HuH-7 (cell line): Measurements from ENCODE around the gene VSIR.

Experiments used
- DNase-seq: peaks from one replicate; pipeline ENCODE4 v3.0.0; 2011; ENCODE audit warnings: low spot score

VSIR gene

DNA sequence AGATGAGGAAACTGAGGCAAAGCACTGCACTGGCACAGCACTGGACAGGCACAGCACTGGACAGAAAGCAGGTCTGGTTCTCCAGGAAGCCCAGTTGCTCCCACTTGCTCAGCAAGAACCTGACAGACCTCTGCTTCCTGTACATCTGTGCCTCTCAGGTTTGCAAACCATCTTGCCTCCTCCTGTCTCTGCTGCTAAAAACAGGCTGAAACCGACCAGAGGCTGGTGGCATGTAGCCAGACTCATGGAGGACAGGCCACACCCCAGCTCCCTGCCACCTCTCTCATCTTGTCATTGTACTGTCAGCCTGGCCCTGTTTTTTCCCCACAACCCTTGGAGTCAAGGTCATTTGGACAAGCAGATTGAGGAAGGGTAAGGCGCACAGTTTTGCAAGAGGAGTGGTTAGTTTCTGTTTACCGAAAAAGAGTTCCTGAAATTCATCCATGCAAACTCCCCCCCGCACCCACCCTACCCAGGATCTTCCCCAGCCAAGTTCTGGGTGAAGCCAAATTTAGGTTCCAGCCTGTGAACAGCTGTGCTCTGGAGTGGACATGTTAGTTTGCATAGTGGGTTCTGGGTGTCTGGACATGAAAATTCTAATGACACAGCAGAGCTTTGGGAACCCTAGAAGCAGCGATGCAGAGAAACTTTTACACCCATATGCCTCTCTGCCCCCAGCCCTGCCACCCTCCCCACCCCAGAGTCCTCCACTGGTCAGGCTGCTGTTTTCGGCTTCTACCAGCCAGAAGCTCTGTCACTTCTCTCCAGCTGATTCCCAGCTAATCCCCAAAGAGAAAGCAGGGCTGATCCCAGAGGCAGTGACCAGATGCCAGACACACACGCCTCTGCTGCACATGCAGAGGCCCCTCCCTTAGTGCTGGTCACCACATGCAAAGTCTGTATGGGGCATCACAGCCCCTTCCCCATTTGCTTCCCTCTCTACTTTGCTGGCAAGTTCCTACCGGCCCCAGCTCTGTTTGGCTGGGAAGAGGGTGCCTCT, 45.3 kb downstream of the VSIR start:
- no peak for DNase-seq

DNA sequence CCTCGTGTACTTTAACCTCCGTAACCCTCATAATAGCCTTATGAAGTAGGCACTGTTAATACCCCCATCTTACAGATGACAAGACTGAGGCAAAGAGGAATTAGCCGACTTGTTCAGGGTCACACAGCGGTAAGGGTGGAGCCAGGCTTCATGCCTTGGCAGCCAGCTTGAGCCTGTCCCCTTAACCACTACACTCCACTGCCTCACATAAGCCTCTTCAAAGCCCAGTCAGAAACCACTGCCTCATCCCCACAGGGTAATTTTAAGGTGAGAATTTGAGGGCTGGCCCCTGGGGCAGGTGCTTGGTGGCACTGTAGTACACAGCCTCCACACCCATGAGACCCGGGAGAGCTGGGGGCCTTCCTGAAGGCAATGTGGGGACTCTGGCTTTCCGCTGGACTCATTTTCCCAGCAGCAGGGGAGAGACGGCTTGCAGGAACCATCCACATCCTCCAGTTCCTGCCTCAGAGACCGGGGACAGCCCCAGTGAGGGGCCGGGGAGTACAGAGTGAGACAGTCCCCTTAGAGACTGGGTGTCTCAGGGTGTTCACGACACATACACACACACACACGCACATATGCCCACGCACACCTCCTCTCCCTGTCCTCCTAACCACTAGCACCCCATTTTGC, 46.1 kb downstream of the VSIR start:
- no peak for DNase-seq

DNA sequence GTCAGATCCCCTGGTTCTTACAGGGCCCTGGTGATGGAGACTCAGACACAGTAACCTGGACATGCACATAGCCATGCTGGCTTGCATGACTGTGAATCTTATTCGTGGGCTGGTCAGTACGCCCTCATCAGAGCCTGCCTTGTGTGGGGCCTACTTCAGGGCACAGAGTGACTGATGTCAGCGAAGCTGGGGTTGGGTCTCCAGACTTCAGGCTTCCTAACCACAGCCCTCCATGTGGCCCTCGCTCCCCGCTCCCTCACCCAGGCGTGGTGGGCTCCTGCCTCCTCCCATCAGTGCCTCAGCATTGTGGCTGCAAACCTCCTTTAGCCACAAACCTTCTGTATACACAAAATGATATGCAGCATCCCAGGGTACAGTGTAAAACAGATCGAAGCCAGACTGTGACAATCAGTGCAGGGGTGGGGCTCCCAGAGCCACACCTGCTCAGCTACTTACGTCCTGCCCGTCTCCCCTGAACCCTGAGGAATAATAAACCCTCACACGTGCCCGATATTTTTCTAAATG, 46.7 kb downstream of the VSIR start:
- no peak for DNase-seq

DNA sequence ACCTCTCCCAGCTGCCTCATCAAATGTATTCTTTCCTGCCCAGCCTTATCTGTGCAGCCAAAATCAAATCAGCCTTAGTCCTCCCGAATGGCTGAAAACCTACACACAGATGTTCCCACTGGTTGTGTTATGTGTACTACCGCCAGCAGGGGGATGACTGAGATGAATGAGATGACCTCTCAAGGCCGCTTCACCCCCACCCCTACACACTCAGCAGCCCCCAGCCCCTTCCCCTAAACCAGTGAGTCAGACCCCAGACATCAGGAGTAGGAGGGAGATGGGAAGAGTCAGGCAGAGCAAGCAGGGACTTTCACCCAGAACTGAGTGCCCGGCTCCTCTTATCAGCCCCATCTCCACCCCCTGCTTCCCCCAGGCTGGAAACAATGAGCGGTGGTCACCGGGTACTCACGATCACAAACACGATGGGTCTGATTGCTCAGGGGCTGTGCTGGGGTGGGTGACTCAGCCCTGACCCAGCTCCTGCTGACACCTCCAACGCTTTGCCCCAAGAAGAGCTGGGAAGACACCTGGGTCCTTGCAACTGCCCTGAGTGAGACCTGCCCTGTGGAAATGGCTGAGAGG, 47.2 kb downstream of the VSIR start:
- peak; percentile 54 for DNase-seq

DNA sequence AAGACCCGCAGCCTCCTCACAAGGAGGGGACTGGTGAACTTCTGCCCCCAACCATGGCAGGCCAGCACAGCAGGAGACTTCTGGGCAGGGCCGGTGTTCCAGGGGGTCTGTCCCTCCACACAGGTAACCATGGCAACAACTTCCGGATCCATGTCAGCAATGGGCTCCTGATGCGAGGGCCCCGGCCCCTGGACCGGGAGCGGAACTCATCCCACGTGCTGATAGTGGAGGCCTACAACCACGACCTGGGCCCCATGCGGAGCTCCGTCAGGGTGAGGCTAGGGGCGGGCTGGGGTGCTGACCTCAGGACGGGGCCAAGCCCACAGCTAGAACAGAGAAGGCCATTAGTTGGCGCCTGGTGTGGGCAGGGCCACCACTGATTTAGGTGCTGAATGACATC, 48.1 kb downstream of the VSIR start:
- DNase-seq: no peak

DNA sequence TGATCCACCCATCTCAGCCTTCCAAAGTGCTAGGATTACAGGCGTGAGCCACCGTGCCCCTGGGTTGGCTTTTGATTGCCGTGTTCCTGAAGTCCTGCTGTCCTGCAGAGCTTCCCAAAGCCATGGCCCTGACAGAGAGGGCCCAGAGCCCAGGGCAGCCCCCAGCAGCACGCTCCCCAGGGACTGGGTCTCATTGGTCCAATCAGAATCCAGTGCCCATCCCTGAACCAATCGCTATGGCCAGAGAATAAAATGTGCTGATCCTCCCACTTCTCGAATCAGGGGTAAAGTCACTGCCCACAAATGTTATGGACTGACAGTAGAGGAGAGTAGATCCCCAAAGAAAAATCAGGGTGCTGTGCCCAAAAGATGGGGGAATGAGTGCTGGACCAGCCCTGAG, 48.8 kb downstream of the VSIR start:
- DNase-seq: no peak

DNA sequence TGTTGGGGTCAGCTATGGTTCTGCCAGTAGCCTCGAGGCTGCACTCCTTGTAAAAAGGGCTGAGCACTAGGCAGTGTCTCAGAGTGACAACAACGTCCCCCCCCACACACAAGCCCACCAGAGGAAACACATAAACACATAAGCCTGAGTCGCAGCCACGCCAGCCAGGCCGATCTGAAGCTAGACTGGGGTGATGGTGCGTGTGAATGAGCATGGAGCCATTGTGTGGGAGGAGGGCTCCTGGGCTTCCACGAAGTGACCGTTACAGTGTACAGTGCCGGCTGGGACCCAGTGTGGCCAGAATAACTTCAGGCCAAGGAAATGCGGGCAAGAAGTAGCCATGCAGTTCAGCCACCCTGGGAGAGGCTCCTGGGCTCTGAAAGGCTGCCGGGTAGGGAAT, 50.0 kb downstream of the VSIR start:
- no peak for DNase-seq

DNA sequence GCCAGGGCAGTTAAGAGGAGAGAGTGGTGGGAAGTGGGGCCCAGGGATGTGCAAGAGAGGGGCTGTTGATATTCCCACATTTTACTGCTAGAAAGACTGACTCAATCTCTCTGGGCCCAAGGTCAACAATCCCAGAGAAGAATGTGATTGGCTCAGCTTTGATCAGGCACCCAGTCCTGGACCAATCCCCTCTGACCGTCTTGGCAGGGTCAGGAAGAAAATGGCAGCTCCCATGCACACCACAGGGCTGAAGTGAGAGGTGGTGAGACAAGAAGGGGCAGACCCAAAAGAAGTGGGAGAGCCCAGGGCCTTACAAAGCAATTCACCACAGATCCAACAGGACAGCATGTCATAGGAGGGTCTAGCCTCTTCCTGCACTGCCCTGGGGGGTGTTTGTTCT, 50.5 kb downstream of the VSIR start:
- no peak for DNase-seq

DNA sequence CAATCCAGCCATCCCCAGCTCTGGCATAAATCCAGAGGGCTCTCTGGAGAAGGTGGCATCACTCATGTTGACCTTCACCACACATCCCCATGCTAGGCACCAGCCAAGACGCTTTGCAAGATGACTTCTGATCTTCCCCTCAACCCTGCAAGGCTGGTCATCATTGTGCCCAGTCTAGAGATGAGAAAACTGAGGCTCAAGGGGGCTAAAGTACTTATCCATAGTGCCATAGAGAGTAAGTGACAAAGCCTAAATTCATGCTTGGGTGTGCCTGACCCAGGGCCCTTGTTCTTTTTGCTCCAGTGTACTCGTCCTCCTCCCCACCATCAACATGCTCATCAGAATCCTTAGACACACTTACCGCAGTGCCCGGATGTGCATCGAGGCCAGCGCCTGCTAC, 52.0 kb downstream of the VSIR start:
- DNase-seq: no peak

DNA sequence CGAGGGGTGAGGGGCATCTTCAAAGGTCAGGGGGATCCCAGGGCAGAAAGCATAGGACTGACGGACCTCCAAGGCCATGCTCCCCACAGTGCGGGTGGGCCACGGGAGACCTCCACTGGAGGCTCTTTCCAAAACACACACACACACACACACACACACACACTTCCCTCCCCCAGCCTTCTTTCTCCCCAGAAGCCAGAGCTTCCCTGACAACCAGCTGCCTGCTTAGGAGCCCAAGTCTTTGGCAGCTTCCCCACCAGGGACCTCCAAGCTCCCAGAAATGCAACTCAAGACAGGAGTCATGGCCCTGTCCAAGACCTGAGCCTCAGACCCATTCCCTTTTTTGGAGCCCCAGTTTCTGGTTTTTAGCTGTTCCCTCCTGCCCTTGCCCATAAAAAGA, 53.0 kb downstream of the VSIR start:
- no peak for DNase-seq

DNA sequence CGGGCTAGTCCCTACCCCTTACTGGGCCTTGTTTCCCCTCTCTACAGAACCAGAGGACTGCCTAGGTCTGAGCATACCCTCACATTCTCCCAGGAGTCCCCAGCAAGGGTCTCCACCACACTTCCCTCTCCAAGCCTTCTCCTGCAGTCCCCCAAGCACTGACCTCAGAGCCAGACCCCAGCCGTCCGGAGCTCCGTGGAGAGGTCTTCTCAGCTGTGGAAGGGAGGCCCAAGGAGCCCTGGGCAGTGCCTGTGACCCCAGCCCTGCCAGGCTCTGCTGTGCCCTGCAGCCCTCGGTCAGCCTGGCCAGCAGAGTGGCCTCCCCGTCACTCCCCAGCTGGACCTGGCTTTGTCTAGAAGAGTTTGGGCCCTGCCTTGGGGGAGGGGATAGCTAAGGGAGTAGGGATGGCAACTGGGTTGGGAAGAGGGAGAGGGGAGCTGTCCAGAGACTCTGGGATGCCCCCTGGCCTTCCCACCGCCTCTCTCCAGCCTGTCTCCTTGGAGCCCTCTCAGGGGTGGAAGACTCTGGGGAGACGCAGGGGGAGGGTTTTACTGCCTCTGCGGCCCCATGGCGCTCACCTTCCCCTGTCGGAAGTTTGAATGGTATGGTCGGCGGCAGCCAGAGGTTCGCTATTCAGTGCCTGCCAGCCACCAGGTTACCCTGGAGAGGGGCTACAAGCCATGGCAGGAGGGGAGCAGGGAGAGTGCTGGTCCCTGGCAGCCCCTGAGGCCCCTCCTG, 53.7 kb downstream of the VSIR start, which contains the start of gene C10orf105:
Gene C10orf105, minus strand, starts transcription at position 315 of the 738 bp plus-strand sequence. CDS start 3,441 bp downstream, outside the sequence.
- no peak for DNase-seq

DNA sequence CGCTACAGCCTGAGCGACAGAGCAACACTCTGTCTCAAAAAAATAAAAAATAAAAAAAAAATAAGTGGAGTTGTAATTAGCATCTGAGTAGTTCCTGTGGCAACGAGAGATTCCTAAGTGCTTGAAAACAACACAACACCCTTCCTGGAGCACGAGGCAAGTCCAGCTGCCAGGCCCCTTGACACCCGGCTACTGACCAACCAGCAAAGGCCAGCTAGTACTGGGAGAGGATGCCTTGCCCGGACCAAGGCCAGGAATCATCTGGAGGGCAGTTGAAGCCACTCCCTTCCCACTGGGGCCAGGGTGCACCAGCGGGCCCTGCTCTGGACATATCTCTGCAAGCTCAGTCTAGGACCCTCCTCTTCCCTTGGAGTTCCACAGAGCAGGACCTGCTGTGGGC, 54.3 kb downstream of the VSIR start:
- DNase-seq: no peak

DNA sequence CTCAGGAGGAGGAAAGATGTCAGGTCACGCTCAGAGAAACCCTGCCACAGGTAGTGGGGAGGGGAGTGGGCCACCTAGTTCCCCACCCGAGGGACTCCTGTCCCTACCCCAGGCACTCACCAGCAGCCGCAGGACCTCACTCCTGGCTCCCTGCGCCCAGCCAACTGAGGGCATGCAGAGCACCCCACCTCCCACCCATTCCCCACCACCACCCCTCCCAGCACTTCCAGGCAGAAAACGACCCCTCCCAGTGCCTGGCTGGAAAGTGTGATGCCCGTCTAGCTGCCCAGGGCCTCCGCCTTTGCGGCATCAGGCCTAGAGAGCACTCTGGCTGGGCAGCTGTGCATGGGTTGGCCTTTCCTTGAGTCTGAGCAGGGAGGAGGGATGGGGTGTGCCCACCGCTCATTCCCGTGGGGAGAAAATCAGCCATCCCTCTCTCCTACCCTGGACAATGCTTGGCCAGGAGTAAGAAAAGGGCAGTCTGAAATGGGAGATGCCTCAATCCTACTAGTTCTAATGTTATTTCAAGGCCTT, 55.1 kb downstream of the VSIR start:
- no peak for DNase-seq

DNA sequence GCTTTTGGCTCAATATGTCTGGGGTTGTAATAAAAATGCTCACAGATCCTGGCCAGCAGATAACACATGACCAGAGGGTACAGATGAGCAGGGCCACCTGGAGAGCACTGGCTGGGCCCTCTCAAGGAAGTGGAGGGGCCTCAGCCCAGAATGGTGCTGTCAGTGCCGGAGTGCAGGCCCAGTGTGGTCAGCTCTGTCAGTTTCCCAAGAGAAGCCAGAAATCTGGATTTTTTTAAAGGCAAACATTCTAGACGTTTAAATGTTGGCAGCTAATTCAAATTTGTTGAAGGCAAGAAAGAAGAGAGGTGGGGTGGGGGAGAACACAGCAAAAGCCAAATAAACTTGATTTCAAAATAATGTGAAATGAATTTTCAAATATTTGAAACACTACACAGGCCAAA, 55.8 kb downstream of the VSIR start:
- no peak for DNase-seq

DNA sequence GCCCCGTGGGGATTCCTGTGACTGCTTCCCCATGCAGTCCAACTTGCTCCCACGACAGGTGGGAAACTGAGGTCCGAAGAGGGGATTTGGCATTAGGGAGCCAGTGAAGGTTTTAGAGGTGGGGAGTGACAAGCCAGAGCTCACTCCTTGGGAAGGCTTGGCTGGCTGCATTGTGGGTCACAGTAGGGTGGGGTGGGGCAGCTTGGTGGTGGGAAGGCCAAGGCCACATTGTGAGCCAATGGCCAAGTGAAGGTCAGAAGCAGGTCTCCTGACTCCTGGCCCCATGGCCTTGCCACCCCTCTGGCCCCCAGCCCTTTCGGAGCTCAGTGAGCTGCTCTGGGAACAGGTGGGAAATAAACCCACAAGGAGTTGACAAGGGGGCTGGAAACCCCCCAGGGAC, 56.3 kb downstream of the VSIR start:
- DNase-seq: no peak

DNA sequence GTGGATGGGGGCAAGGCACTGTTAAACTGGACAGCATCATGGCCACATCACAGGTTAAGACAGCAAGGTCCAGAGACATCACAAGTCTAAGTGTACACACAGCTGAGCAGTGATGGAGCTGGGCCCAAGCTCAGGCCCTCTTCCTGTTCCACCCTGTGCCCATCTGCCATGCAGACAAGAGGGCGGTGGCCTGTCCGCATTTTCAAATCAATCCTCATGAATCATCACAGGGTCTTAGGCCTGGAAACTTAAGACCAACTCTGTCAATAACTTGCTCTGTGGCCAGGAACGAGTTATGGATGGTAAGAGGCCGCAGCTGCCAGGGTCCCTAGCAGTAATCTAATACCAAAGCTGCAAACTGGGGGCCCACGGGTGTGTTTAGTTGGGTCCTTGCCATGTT, 56.9 kb downstream of the VSIR start:
- DNase-seq: no peak

DNA sequence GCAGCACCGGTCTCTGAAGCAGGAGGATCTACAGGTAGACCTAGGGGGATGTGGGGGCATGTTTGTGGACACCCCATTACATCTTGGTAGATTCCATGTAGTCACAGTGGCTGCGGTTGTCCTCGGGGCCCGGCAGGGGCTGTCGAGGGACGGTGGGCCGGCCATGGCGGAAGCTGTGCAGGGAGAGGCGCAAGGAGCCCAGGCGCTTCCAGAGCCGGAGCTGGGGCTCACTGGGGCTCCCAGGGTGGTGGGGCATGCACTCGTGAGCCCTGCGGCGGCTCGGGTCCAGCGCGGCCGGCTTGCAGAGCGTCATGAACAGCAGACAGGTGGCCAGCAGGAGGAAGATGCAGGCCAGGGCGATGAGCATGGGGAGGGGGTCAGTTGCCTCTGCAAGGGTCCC, 57.5 kb downstream of the VSIR start:
- DNase-seq: no peak

DNA sequence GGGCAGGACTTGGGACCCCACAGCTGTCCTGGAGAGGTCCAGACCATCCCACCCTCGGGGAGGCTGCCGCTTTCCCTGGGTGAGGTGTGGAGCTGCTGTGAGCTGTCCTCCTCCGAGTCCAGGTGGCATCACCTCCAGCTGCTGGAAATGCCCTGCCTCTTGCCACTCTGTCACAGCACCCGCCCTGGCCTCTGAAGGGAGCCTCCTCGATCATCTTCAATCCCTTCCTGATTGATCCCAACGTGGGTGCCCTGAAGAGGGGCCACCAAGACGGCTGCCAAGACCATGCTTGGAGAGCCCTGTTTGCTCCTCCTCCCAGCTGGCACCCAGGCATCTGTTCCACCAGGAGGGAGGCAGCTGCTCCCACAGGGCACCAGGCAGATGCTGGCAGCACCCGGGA, 58.3 kb downstream of the VSIR start:
- no peak for DNase-seq

DNA sequence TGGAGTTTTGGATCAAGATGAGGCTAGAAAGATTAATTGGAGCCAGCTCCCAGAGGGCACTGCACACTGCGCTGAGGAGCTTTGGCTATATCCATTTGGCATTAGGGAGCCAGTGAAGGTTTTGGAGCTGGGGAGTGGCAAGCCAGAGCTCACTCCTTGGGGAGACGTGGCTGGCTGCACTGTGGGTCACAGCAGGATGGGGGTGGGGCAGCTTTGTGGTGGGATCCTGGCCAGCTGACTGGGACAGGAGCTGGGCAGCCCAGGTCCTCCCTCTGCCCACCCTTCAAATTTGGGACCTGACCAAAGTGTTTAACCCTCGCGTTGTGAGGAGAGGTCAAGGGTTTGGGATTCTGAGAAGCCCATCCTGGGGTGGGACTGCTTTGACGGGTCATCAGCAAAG, 58.7 kb downstream of the VSIR start:
- DNase-seq: no peak

DNA sequence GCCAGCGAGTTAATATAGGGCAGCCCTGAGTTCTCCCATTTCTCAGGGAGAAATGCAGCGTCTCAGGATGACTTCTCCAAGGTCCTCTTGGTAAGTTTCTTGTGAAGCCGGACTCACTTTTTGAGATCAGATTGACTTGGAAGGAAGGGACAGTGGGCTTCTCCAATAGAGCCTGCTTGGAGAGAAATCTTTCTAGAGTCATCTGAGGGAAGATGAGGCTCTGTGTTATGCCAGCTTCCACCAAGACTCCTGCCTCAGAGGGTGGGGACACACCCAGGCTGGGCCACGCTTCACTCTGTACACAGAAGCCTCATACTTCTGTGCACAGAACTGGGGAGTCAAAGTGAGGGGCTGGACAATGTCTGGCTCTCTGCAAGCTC, 59.3 kb downstream of the VSIR start:
- DNase-seq: no peak

DNA sequence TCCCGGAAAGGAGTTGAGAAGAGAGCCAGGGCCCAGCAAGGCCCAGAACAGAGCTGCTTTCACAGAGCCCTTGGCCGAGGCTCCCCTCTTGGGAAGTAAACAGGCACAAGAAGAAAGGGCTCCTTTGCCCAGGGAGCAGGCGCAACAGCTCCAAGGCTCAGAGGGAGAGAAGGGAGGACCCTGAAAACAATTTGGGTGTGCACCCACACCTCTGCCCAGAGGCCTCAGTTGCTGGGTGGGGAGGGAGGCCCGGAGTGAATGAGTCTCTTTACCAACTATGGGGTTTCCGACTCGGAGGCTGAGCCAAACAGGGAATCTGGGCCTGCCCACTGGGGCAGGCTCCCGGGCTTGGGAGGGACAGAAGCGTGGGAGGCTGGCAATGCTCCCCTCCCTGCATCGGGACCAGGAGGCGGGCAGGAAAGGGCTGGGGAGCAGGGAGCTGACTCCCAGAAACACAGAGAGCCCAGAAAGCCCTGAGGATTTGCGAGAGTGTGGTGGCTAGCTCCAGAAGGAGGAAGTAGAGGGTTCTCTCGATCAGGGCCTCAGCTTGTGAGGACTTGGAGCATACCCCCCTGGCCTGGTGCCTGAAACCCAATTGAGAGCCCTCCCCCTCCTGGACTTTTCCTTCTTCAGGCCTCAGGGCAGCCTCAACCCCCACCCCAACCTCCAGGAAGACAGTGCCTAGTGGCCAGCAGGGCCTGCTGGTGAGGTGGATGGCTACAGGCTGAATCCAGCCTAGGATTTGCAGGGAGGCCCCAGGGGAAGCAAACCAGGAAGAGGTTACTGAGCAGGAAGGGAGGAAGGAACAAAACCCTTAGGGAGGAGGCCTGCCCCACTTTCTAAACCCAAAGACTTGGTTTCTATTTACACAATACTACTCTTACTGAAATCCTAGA, 59.9 kb downstream of the VSIR start:
- no peak for DNase-seq
